Measurements from ENCODE around the gene SLC45A3.

The SLC45A3 gene

DNA sequence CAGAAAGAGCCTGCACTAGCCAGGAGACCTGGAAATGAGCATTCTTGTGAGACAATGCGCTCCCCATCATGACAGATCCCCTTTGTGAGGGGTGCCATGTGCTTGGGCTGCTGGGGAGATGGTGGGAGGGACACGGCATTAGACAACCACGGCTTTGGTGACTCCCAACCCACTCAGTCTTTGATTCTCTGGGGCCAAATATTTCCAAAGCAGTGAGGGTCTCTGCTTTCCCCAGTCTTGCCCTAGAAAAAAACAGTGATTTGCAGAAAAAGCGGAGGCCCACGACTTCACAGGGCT is 10.2 kb downstream of the SLC45A3 start:
- FAIRE-seq, result no peak
- no peak for DNase-seq (ENCODE audit: extremely low spot score, insufficient read length, low read depth)

DNA sequence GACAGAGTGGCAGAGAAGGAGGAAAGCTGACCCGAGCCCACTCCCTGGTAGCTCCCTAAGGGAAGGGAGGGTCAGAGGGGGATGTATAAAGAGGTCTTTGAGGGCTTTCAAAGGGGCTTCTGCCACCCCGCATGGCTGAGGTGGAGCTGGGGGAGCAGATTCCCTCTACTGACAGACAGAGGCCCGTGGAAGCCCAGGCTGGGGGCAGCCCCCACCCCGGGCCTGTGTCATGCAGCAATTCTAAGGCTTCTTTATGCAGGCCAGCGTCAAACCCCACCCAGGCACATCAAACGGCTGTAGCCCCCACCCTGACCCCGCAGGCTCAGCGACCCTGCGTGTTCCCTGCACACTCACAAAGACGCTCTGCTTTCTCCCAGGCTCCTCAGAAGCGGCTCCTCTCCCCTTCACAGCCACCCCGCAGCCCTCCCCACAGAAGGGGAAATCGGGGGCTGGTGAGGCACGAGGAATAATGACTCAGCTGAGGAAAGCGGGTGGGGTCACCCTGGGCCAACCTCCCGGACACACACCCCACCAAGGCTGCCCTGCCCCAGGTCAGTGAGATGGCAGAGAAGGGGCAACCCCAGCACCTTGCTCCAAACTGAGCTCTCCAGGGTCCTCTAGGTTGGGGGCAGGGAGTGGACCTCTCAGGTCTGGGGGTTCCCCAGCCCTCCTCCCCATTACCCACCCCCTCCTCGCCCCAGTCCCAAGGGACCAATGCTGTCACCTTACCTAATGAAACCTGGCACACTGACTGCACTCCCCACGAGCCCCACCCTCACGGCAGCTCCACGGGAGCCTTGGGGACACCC is 10.8 kb downstream of the SLC45A3 start:
- no peak for FAIRE-seq
- DNase-seq (ENCODE audit: extremely low spot score, insufficient read length, low read depth), result no peak

DNA sequence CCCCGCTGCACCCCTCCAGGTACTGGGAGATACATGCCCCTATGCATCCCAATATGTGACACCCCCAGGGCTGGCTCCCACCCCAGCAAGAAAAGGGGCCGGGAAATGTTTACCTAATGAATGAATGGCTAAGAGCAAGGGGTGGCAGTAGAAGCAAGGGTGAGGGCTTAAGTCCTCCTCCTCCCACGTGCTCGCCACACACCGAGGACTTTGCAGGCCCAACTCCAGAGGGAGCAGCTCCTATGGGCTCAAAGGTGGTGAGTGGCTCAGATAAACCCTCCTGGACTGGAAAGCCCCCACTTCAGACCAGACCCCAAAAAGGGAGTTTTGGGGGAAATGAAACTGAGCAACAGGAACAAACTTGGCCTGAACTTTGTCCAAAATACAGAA is 11.4 kb downstream of the SLC45A3 start:
- DNase-seq (ENCODE audit: extremely low spot score, insufficient read length, low read depth) (no peak), FAIRE-seq (peak; percentile 86)

DNA sequence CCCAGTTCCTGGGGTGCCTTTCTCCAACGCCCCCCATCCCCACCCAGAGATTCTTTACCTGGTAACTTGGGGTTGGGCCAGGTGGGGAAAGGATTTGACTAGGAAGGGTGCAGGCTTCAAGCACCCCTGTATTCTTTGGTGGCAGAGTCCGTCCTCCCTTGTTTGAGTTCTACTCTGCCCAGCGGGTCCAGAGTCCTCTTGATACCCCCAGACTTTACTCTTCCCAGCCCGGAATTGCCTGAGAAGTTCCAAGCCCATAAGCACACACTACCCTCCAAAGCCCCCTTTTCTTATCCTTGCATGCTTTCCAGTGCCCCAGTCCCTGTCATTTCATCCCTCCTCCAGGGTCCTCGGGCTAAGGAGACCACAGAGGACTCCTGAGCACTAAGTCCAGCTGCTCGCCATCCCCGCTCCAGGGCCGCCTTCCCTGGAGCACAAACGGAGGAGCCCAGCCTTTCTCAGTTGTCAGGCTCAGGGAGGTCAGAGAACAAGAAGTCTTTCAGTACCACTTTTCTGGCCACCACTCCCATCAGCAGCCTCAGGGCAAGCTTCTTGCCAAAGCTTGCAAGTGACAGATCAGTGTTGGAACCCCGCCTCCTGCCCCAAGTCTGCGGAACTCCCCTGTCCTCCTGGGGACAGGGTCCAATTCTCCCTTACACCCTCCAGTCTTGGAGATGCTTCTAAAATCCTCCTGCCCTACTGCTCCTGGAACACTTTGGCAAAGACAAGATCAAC is 12.2 kb downstream of the SLC45A3 start:
- no peak for FAIRE-seq
- DNase-seq (ENCODE audit: extremely low spot score, insufficient read length, low read depth), result no peak

DNA sequence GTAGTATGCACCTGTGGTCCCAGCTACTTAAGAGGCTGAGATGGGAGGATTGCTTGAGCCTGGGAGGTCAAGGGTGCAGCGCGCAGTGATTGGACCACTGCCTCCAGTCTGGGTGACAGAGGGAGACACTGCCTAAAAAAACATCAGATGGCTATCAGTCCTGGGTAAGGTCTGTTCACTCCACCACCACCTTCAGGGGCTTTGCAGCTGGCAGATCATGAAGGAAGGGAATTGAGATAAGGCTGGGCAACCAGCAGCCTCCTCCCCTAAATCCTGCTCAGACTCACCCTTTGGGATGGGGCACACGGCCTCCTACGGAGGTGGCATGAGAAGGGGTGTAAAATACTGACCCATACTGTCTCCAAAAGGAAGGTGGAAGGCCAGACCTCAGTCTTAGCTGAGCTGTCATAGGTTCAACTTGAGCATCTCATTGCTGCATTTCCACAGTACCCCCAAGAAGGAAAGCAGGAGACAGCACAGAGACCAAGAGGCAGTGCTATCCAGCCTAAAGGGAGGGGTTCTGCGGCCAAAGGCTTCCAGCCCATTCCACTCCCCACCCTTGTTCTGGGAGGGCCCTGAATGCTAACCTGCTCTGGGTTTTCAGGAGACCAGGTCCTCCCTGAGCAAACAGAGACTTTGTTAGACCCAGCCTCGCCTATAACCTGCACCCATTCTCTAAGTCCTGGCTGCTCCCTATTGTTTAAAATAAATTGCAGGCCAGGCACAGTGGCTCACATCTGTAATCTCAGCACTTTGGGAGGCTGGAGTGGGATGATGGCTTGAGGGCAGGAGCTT is 13.7 kb downstream of the SLC45A3 start:
- DNase-seq (ENCODE audit: extremely low spot score, insufficient read length, low read depth) (no peak), FAIRE-seq (no peak)

DNA sequence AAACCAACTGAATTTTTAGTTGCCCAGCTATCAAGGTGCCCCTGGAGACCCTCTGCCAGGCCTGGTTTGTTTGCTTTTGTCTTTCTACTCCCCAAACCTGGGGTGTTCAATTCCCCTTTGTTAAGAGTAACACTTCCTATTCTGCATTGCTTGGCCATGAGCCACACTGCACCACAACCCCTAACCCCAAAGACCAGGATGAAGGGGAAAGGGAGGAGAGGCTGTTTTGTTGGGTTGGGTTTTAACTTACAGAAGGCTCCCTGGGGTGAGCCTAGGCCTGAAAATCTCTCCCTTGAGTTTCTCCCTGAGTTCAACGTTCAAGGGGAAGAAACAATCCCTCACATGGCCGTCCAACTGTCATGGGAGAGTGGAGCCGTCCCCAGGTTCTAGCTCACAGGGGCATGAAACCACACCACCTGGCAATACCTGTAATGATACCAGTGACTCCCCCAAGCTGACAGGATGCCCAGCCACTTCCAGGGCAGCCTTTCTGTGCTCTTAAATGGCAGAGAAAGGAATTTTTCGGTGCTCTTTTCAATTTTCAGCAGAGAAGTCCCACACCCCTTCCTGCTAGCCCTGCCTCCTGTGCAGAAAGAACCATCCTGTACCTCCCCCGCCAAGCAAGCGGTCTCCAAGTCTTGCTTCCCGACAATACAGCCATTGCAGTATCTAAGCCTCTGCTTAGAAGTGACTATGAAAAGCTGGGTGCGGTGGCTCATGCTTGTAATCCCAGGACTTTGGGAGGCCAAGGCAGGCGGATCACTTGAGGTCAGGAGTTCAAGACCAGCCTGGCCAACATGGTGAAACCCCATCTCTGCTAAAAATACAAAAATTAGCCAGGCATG is 14.9 kb downstream of the SLC45A3 start:
- FAIRE-seq (peak; percentile 76), DNase-seq (ENCODE audit: extremely low spot score, insufficient read length, low read depth) (no peak)

DNA sequence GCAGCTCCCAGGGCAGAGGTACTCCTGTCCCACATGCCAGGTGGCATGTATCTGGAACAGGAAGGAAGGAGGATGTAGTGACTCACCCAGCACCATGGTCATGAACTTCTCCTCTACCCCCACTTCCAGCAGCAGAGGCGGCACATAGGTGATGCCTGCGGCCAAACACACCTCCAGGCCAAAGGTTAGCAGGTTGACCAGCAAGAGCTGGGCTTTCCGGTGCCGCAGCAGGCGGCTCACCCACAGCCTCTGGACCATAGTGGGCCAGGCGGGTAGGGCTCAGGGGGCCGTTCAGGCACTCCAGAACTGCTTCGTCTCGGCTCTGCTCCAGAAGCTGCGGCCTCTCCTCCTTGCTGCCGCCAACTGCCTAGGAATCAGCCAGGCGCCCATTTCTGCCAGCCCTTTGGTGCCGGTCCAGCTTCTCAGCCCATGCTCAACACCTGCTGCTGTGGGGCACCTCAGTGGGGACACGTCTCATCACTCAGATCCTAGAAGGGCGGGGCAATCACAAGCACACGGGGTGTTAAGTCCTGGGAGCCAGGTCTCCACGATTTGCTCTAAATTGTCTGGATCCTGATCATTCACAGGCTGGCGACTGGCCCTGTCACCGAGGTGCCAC is 15.8 kb downstream of the SLC45A3 start:
- FAIRE-seq (no peak), DNase-seq (ENCODE audit: extremely low spot score, insufficient read length, low read depth) (no peak)

DNA sequence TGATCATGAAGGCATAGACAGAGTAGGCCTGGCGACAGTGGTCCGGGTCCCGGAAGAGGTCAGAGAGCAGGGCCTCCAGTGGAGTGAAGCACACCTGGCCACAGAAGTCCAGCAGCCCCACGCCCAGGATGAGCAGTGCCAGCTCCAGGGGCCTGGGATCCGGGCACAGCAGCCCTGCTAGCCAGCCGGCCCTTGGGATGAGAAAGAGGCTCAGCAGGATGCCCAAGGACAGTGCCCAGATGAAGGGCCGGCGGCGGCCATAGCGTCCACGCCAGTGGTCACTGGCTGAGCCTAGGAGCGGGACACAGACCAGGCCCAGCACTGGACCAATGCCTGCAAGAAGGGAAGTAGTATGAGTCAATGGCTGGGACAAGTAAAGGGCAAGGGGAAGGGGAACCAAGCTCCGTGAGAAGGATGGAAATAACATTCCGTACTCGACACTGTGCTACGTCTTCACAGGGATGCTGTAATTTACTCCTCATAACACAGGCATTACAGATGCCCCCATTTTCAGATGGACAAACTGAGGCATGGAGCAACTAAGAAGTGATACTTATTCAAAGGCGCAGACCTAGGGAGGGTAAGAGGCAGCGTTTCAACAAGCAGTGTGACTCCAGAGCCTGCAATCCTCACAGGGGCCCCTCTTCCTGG is 16.9 kb downstream of the SLC45A3 start:
- no peak for DNase-seq (ENCODE audit: extremely low spot score, insufficient read length, low read depth)
- FAIRE-seq, result no peak

DNA sequence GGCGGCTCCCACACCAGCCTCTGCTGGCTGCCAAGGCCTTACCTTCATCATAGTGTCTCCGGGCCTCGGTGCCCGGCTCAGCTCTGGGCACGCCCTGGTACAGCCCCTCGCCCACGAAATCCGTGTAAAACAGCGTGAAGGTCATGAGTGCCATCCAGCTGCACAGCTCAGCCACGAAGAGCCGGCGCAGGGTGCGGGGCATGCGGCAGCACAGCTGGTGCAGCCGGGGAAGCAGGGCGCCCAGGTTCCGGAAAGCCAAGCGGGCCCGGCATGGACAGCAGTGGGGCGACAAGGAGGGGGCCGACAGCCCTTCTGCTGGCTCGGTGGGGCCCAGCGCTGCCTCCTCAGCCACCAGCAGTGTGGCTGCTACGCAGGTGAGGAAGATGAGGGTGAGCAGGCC is 17.5 kb downstream of the SLC45A3 start:
- FAIRE-seq, result no peak
- DNase-seq (ENCODE audit: extremely low spot score, insufficient read length, low read depth), result no peak

DNA sequence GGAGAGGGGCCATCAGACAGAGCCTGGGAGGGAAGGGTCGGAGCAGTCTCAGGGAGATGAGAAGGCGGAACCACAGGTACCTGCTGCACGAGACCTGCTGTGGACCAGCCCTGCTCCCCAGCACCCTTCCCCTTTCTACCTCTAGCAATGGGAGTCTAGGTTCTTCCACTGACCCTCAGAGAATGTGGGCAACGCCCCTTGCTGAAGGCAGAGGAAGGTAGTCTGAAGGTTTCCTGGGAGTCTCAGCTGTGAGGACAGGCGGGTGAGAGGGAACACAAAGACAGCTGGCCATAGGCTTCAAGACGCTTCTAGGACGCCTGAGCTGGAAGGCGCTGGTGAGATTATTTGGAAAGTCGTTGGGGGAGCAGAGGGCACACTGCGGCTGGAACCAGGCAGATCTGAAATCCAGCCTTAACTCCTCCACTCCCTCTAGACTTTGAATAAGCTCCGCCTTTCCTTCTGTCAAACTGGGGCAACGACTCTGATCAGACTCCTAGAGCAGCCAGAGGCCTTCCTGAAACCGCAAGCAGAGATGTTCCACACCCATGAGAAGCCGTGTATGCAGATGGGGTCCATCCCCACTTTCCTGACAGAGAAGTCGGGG is 18.1 kb downstream of the SLC45A3 start:
- no peak for FAIRE-seq
- no peak for DNase-seq (ENCODE audit: extremely low spot score, insufficient read length, low read depth)

DNA sequence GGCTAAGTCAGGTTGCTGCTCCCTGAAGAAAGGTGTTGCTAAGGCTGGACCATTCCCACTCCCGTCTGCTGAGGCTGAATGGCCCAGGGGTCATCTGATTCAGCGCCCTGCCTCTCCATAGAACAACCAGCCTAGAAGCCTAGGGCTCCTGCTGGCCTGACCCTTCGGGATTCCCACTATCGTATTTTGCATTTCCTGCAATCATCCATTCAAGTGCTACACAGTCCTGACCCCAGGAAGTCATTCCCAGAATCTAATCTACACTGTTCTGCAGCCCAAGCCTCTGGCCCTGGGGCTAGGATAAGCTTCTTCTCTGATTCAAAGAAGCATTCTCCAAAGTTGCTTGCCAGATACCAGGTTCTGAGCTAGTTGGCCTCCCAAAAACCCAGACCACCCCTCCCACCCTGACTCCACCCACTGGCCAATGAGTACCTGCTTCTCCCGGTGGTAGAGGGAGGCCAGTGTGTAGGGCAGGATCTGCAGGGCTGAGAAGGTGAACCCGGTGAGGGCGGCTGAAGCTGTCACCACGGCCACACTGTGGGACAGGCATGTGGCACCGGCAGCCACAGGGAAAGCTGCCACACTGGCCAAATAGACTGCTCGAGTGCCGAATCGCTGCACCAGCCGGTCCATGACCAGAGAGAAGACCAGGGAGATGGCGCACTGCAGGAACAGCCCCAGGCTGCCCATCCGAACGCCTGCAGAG is 18.7 kb downstream of the SLC45A3 start:
- FAIRE-seq (no peak), DNase-seq (ENCODE audit: extremely low spot score, insufficient read length, low read depth) (no peak)

DNA sequence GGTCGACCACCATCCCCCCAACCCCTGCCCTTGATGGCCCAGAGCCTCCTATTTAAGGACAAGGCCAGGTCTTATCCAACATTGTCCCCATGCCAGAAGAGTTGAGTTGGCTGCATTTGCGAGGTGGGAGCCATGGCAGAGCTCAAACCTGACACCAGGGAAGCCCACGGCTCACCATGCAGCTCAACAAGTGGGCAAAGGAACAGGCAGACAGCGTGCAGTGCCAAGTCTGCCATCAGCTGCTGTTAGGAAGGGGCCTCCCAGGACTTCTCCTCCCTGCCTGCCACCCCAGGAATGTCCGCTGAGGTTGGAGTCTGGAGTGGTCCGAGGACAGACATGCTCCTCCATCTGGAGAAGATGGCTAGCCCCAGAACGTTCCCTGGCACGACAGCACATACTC is 19.9 kb downstream of the SLC45A3 start:
- FAIRE-seq (no peak), DNase-seq (ENCODE audit: extremely low spot score, insufficient read length, low read depth) (no peak)

DNA sequence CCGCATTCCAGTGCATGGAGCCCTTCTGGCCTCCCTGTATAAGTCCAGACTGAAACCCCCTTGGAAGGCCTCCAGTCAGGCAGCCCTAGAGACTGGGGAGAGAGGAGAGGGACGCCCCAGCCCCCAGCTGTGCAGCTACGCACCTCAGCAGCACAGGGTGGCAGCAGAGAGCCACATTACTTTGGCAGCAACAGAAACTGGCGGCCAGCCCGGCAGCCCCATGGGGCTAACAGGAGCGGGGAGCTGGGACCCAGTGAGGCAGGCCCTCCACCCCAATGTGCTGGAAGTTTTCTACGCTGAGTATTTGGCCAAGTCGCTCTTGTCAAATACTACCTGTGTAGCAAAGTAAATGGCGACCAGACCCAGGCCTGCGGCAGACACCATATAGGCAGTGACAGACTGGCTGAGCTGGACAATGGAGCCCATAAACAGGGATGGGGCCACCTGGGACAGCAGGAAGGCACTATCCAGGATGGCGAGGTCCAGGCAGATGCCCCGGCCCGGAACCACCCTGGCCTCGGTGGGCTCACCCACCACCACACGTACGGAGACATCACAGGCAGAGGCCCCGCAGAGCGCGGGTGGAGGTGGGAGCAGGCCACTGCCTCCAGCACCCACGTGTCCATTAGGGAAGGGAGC is 21.2 kb downstream of the SLC45A3 start:
- peak; percentile 78 for DNase-seq (ENCODE audit: extremely low spot score, insufficient read length, low read depth)
- FAIRE-seq, result peak; percentile 68

DNA sequence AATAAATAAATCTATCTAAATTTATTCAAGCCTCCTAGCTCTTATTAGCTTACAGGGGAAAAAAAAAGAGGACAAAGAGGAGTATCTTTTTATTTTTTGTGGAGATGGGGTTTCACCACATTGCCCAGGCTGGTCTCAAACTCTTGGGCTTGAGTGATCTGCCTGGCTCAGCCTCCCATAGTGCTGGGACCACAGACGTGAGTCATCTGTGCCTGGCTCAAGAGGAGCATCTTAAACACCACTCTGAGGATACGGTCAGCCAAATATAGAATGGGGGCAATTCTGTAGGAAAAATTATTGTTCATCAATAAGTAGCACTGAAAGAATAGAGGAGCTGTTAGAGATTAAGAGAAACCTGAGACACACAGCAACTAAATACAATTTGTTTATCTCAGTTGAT is 24.1 kb downstream of the SLC45A3 start:
- DNase-seq (ENCODE audit: extremely low spot score, insufficient read length, low read depth) (no peak), FAIRE-seq (no peak)

DNA sequence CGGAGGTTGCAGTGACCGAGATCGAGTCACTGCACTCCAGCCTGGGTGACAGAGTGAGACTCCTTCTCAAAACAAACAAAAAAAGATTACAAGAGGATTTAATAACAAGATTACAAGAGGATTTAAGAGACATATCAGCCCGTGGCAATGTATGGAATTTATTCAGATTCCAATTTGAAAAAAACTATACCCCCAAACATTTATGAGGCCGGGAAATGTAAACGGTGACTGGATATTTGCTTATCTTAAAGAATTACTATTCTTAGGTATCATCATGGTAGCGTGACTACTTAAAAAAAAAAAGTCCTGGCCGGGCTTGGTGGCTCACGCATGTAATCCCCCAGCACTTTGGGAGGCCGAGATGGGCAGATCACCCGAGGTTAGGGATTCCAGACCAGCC is 27.3 kb downstream of the SLC45A3 start:
- FAIRE-seq (no peak), DNase-seq (ENCODE audit: extremely low spot score, insufficient read length, low read depth) (no peak)

DNA sequence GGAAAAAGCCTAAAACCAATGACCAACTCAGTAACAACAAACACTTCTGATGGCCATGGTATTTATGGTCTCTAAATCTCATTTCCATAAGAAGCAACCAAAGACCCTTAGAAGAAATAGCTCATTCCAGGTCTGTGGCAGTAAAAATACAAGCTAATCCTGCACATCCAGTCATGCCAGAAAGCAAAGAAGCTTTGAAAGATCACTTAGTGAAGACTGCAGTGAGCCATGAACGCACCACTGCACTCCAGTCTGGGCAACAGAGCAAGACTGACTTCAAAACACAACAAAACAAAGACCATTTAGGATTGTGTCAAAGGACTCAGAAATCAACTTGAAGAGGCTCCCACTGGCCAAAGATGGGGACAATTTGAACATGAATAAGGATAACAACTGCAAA is 30.1 kb downstream of the SLC45A3 start:
- DNase-seq (ENCODE audit: extremely low spot score, insufficient read length, low read depth) (no peak), FAIRE-seq (no peak)

DNA sequence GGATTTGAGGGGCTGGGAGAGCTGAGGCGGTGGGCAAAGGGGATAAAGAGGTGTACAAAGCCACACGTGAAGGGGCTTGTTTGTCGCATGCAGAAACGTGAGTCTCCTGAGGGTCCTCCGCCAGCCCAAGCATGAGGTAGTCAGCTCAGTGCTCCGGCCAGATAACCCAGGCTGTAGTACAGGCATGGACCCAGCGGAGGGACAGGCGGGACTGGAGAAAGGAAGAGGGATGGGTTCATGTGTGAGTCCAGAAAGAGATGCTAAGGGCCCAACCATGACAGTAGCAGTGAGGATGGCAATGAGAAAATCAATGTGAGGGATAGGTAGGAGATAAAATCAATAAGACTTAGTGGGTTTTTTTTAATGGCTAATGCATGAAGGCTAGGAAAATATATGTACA is 34.8 kb downstream of the SLC45A3 start:
- FAIRE-seq (no peak), DNase-seq (ENCODE audit: extremely low spot score, insufficient read length, low read depth) (no peak)
